OCI-LY3 (cell line): ENCODE results near the gene DNAJC17.

Experiments
- H2AFZ ChIP-seq: fragments of 200-600, 300-600 bp; shearing (Covaris generic); 2 replicates; pipeline ENCODE4 v1.6.0; 2014; ENCODE audit warnings: antibody characterized with exemption, low read depth, low read length
- H3K27ac ChIP-seq: fragments of 200-600, 300-600 bp; sonication (generic); 2 replicates; pipeline ENCODE4 v1.5.1; 2014; ENCODE audit warnings: mild to moderate bottlenecking, low read length, moderate library complexity, mixed read lengths
- H3K27me3 ChIP-seq: fragments of 200-600, 300-600 bp; sonication (generic); 2 replicates; pipeline ENCODE4 v1.6.1; 2014; ENCODE audit warnings: low read depth, low read length, mixed read lengths
- H3K36me3 ChIP-seq: fragments of 200-600, 300-600 bp; sonication (generic); replicated peaks from 2 replicates; pipeline ENCODE3; 2014; ENCODE audit warnings: low read depth, low read length, mixed read lengths
- H3K4me1 ChIP-seq: fragments of 300-600, 200-600 bp; sonication (generic); 2 replicates; pipeline ENCODE4 v1.6.1; 2014; ENCODE audit warnings: low read length, mixed read lengths
- H3K4me2 ChIP-seq: fragments of 200-600, 300-600 bp; sonication (generic); 2 replicates; pipeline ENCODE4 v1.6.1; 2014; ENCODE audit warnings: low read length, mixed read lengths
- H3K4me3 ChIP-seq: fragments of 300-600, 200-600 bp; sonication (generic); 2 replicates; pipeline ENCODE4 v1.5.1; 2014; ENCODE audit warnings: antibody characterized with exemption, mild to moderate bottlenecking, low read length, moderate library complexity
- H3K79me2 ChIP-seq: fragments of 300-600, 200-600 bp; shearing (Covaris generic); 2 replicates; pipeline ENCODE4 v1.6.1; 2014; ENCODE audit warnings: mild to moderate bottlenecking, low read length, mixed read lengths
- H3K9ac ChIP-seq: fragments of 300-600, 200-600 bp; shearing (Covaris generic); 2 replicates; pipeline ENCODE4 v1.6.0; 2014; ENCODE audit warnings: mild to moderate bottlenecking, low read length, moderate library complexity
- H3K9me3 ChIP-seq: fragments of 200-600, 300-600 bp; shearing (Covaris generic); 2 replicates; pipeline ENCODE4 v1.6.1; 2014; ENCODE audit warnings: low read length, mixed read lengths; ENCODE audit not compliant: insufficient read depth
- H4K20me1 ChIP-seq: fragments of 200-600, 300-600 bp; sonication (generic); 2 replicates; pipeline ENCODE4 v1.6.1; 2016; ENCODE audit warnings: low read length, mixed read lengths; ENCODE audit not compliant: insufficient read depth
- EZH2phosphoT487 ChIP-seq: fragments of 200-600 bp; shearing (Covaris generic); IDR thresholded peaks from 2 replicates; pipeline ENCODE4 v1.6.1; 2018; ENCODE audit warnings: antibody characterized with exemption, mixed run types, low read depth
- TF ChIP-seq, protein P1 (sequence below): fragments of 200-600, 300-600 bp; sonication (generic); IDR thresholded peaks from 2 replicates; pipeline ENCODE4 v1.5.1; 2014; ENCODE audit warnings: antibody characterized with exemption, low read length, low read depth

DNAJC17 gene, protein sequence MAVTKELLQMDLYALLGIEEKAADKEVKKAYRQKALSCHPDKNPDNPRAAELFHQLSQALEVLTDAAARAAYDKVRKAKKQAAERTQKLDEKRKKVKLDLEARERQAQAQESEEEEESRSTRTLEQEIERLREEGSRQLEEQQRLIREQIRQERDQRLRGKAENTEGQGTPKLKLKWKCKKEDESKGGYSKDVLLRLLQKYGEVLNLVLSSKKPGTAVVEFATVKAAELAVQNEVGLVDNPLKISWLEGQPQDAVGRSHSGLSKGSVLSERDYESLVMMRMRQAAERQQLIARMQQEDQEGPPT

GRCh38 chr15:40807028-40807887 is at the start of gene DNAJC17, which contains the start of gene ZFYVE19:
DNAJC17 (minus strand) TSS chr15:40807473; CDS start chr15:40807446, 27 bp downstream.
ZFYVE19 (plus strand) TSS chr15:40807089; CDS start chr15:40807590, 501 bp downstream.
- Histone ChIP-seq H3K36me3 (no peaks in the 10 kb centered on the region), H4K20me1 (no peaks in the 10 kb centered on the region), H3K4me1 (peaks cover 12% of the 10 kb centered on the region), H2AFZ (peak within 1 kb of the TSS; percentile 93), H3K4me2 (peak within 1 kb of the TSS; percentile 95), H3K27ac (peak within 1 kb of the TSS; percentile 79), H3K27me3 (no peaks in the 10 kb centered on the region), H3K79me2 (peaks cover 10% of the 10 kb centered on the region), H3K9me3 (no peaks in the 10 kb centered on the region), H3K9ac (peak within 1 kb of the TSS; percentile 94), H3K4me3 (peak within 1 kb of the TSS; percentile 83)
- TF ChIP-seq, protein P1, sequence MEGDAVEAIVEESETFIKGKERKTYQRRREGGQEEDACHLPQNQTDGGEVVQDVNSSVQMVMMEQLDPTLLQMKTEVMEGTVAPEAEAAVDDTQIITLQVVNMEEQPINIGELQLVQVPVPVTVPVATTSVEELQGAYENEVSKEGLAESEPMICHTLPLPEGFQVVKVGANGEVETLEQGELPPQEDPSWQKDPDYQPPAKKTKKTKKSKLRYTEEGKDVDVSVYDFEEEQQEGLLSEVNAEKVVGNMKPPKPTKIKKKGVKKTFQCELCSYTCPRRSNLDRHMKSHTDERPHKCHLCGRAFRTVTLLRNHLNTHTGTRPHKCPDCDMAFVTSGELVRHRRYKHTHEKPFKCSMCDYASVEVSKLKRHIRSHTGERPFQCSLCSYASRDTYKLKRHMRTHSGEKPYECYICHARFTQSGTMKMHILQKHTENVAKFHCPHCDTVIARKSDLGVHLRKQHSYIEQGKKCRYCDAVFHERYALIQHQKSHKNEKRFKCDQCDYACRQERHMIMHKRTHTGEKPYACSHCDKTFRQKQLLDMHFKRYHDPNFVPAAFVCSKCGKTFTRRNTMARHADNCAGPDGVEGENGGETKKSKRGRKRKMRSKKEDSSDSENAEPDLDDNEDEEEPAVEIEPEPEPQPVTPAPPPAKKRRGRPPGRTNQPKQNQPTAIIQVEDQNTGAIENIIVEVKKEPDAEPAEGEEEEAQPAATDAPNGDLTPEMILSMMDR, result no peak
- no peak for TF ChIP-seq EZH2phosphoT487

DNA sequence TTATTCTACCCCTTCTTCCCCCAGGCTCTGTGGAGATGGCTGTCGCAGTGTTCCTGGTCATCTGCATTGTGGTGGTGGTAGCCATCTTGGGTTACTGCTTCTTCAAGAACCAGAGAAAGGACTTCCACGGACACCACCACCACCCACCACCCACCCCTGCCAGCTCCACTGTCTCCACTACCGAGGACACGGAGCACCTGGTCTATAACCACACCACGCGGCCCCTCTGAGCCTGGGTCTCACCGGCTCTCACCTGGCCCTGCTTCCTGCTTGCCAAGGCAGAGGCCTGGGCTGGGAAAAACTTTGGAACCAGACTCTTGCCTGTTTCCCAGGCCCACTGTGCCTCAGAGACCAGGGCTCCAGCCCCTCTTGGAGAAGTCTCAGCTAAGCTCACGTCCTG is 49.5 kb upstream of the DNAJC17 start:
- no peak overlapping the region for H3K27ac ChIP-seq

DNA sequence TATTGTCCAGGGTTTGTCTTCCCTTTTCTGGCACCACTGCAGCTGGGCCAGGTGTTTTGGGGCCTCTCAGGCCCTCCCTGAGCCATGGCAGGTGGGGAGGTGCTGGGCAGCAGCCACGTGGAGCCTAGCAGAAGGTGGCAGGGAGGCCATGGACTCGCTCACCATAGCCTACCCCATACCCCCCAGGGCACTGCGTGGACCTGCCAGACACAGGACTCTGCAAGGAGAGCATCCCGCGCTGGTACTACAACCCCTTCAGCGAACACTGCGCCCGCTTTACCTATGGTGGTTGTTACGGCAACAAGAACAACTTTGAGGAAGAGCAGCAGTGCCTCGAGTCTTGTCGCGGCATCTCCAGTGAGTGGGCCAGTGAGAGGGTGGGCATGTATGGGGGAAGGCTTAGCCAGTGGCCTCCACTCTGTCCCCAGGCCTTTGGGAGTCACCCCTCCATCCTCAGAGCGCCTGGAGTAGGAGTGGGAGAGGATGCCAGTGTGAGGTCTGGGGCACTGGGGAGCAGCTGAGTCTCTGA is 48.5 kb upstream of the DNAJC17 start:
- no peak overlapping the region for H3K9ac ChIP-seq
- TF ChIP-seq, protein P1, result no peak
- no peak for TF ChIP-seq EZH2phosphoT487
- H3K27ac ChIP-seq, result no peak overlapping the region
- H4K20me1 ChIP-seq, result no peaks in the 10 kb centered on the region
- no peaks in the 10 kb centered on the region for H3K9me3 ChIP-seq
- H3K4me1 ChIP-seq, result peaks cover 21% of the 10 kb centered on the region
- H3K27me3 ChIP-seq, result no peaks in the 10 kb centered on the region
- no peak overlapping the region for H2AFZ ChIP-seq
- H3K4me2 ChIP-seq, result no peak overlapping the region
- no peak overlapping the region for H3K4me3 ChIP-seq
- no peaks in the 10 kb centered on the region for H3K79me2 ChIP-seq
- no peaks in the 10 kb centered on the region for H3K36me3 ChIP-seq

More for the DNA sequence above, 49.5 kb upstream of the DNAJC17 start:
- no peak overlapping the region for H3K4me3 ChIP-seq
- no peaks in the 10 kb centered on the region for H4K20me1 ChIP-seq
- H3K9me3 ChIP-seq, result no peaks in the 10 kb centered on the region
- no peak overlapping the region for H3K4me2 ChIP-seq
- peak overlapping the region; percentile 99 for H2AFZ ChIP-seq
- no peaks in the 10 kb centered on the region for H3K36me3 ChIP-seq
- peaks cover 21% of the 10 kb centered on the region for H3K4me1 ChIP-seq
- no peaks in the 10 kb centered on the region for H3K79me2 ChIP-seq
- peak overlapping the region; percentile 32; the same call in 1 of the 2 replicates for H3K9ac ChIP-seq
- TF ChIP-seq, protein P1, result no peak
- TF ChIP-seq EZH2phosphoT487, result no peak
- no peaks in the 10 kb centered on the region for H3K27me3 ChIP-seq

GRCh38 chr15:40854161-40854560 is 46.9 kb upstream of the DNAJC17 start:
- peaks cover 16% of the 10 kb centered on the region for H3K4me1 ChIP-seq
- H3K9me3 ChIP-seq, result no peaks in the 10 kb centered on the region
- TF ChIP-seq, protein P1, result no peak
- TF ChIP-seq EZH2phosphoT487, result no peak
- H4K20me1 ChIP-seq, result no peaks in the 10 kb centered on the region
- H3K27ac ChIP-seq, result no peak overlapping the region
- no peak overlapping the region for H3K9ac ChIP-seq
- H3K79me2 ChIP-seq, result no peaks in the 10 kb centered on the region
- no peak overlapping the region for H3K4me2 ChIP-seq
- H3K4me3 ChIP-seq, result no peak overlapping the region
- H2AFZ ChIP-seq, result no peak overlapping the region
- H3K36me3 ChIP-seq, result no peaks in the 10 kb centered on the region
- H3K27me3 ChIP-seq, result no peaks in the 10 kb centered on the region
